Type B pancreatic cell (in vitro differentiated cells): ENCODE results near the gene CFAP410. TPM values are rescaled to one million over a fixed set of nuclear protein-coding genes. Genes with fewer than 3 reads are reported as not detected.

Experiments used
- DNase-seq: peaks from one replicate; pipeline ENCODE4 v3.0.0; 2021; ENCODE audit warnings: mixed read lengths; ENCODE audit not compliant: unreplicated experiment; ENCODE audit errors: extremely low spot score
- H3K27ac Mint-ChIP-seq: 2 replicates; pipeline ENCODE4 v1.8.0; 2021; ENCODE audit warnings: mild to moderate bottlenecking, mixed read lengths
- H3K27me3 Mint-ChIP-seq: 2 replicates; pipeline ENCODE4 v1.8.0; 2021; ENCODE audit warnings: mixed read lengths
- H3K36me3 Mint-ChIP-seq: 2 replicates; pipeline ENCODE4 v1.8.0; 2021; ENCODE audit warnings: mixed read lengths
- H3K4me1 Mint-ChIP-seq: one replicate; pipeline ENCODE4 v1.8.0; 2021; ENCODE audit warnings: mixed read lengths; ENCODE audit not compliant: unreplicated experiment
- H3K4me3 Mint-ChIP-seq: 2 replicates; pipeline ENCODE4 v1.8.0; 2021; ENCODE audit warnings: mild to moderate bottlenecking, mixed read lengths
- H3K9me3 Mint-ChIP-seq: 2 replicates; pipeline ENCODE4 v1.8.0; 2021; ENCODE audit warnings: mixed read lengths
- CTCF ChIP-seq: fragments of 200-600 bp; sonication (generic); conservative IDR thresholded peaks from 2 replicates; pipeline ENCODE4 v1.5.0; 2021; ENCODE audit warnings: antibody characterized with exemption, mild to moderate bottlenecking
- total RNA-seq: library from RNA; stranded (reverse); gene quantifications from 2 replicates; pipeline ENCODE4 v1.2.1, GENCODE V29; 2021; ENCODE audit warnings: low replicate concordance

Gene CFAP410
- total RNA-seq, 1 donor from 2014 or later = 15.1 TPM

- Mint-ChIP-seq H3K4me1 (no peaks in the 10 kb centered on the region), H3K27me3 (no peaks in the 10 kb centered on the region), H3K27ac (no peak overlapping the region), H3K4me3 (no peak overlapping the region), H3K36me3 (no peaks in the 10 kb centered on the region), H3K9me3 (no peaks in the 10 kb centered on the region)
- no peak for TF ChIP-seq CTCF
- DNase-seq = no peak
Measured at GRCh38 chr21:44289381-44290010, 49.7 kb downstream of the CFAP410 start.

GRCh38 chr21:44288251-44289110, 50.7 kb downstream of the CFAP410 start:
- Mint-ChIP-seq H3K9me3 (no peaks in the 10 kb centered on the region), H3K27me3 (no peaks in the 10 kb centered on the region), H3K4me1 (peaks cover 5% of the 10 kb centered on the region), H3K27ac (no peak overlapping the region), H3K4me3 (no peak overlapping the region), H3K36me3 (no peaks in the 10 kb centered on the region)
- no peak for TF ChIP-seq CTCF
- DNase-seq = no peak

- Mint-ChIP-seq H3K27me3 (peaks cover 9% of the 10 kb centered on the region), H3K4me1 (peaks cover 14% of the 10 kb centered on the region), H3K4me3 (no peak overlapping the region)
Measured at GRCh38 chr21:44286716-44287632, 52.2 kb downstream of the CFAP410 start.

GRCh38 chr21:44286086-44286715, 53.0 kb downstream of the CFAP410 start:
- no peaks in the 10 kb centered on the region for H3K36me3 Mint-ChIP-seq
- no peaks in the 10 kb centered on the region for H3K9me3 Mint-ChIP-seq

More at GRCh38 chr21:44286716-44287632, 52.2 kb downstream of the CFAP410 start:
- Mint-ChIP-seq H3K27ac (no peak overlapping the region), H3K9me3 (no peaks in the 10 kb centered on the region), H3K36me3 (no peaks in the 10 kb centered on the region)
- no peak for TF ChIP-seq CTCF
- no peak for DNase-seq

More at GRCh38 chr21:44286086-44286715, 53.0 kb downstream of the CFAP410 start:
- Mint-ChIP-seq H3K27ac (no peak overlapping the region), H3K4me3 (no peak overlapping the region), H3K4me1 (peaks cover 14% of the 10 kb centered on the region), H3K27me3 (peaks cover 9% of the 10 kb centered on the region)
- DNase-seq = no peak
- TF ChIP-seq CTCF = no peak
